GOT3 (cell line): ENCODE data around the gene IKZF3.
"Not testable (repeated sequence)": the region's sequence is repeated elsewhere in the genome, so short reads cannot be mapped to it uniquely, and the experiment has no call there.

Experiments
- DNase-seq: peaks from one replicate; lab custom pipeline; 2025; ENCODE audit warnings: mixed read lengths; lab: John Stamatoyannopoulos, UW

The IKZF3 gene

DNA sequence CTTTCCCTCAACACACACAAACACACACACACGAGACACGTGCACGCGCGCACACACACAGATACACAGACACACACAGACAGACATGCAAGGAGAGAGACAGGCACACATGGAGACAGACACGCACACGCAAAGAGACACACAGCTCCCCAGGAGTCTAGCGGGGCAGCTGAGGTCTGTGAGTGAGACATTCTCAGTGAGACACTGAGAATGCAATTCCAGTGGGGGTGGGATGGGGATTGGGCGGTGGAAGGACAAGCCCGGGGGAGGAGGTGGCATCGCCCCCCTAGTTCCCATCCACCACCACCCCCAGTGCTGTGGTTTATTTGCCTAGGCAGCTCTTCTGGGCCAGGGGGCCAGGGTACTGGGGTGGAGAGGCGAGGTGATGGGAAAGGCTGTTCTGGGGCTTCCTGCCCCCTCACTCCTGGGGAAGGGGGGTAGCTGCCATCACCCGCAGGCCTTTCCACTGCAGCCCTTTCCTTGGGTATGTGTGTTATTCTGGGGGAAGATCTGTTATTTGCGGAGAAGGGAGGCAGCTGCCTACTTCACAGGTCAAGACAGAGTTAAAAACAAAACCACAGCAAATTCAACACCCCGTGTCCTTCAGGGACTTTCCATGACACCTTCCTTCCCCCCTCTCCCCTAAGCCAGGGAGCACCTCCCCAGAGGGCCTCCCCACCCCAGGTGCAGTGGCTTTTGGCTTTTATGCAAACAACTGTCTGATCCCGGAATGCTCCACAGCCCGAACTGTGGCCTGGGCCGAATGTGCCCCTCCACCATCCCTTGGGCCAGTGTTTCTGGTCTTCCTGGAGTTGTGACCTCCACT lies 108.3 kb downstream of the IKZF3 start:
- DNase-seq: no peak

DNA sequence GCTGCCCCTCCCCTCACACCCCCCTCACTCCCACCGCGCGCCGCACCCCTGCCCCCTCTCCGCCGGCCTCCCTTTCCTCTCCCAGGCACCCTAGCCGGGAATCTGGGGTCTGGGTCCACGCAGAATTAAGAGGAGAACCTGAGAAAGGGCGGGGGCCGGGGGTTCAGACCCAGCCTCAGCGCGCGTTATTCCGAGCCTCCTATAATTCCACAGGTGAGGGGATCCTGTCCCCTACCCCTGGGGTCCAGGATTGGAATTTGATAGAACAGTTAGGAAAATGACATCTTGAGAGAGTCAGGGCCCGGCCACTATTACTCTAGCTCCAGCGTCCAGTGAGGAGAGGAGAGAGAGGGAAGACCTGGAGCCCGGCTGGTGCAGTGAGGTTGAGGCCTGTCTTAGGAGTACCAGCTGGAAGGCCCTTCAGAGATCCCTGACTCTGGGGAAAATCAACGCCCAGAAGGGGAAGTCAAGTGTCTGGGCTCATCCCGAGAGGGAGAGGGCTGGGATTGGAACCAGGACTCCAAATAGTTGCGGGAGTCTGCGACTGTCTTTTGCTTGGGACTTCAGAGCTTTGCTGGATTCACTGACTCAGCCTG lies 109.1 kb downstream of the IKZF3 start:
- no peak for DNase-seq

DNA sequence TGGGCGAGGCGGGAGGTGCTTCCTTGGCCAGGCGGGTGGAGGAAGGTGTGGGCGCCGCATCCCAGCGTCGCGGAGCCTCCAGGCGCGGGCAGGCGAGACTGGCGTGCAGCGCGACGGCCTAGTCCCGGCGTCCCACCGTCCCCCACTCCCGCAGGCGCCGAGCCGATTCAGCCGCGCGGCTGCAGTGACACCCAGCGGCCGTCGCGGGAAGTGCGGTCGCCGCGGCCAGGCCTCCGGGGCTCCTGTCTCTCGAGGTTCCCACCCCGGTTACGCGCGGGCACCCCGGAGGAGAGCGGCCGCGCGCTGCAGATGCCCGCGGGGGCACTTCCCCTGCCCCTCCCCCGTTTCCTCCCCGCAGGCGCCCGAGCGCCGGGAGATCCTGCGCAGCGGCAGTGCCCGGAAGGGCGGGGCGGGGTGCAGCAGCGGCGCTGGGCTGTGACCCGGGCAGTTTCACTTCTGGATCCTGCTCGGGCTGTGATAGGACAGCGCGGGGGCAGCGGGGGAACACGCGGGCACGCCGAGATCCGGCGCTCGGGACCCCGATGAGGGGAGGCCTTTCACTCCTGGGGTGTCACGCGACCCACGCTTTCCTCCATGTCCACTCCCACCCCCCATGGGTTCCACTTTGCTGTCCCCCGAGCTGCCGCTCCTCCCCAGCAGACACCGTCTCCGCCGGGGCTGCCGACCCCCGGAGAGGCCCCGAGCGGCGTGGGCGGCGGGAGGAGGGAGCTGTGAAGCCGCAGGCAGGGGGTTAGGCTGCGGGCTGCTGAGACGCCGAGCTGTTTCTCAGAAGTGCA lies 109.8 kb downstream of the IKZF3 start:
- peak; percentile 79 for DNase-seq

DNA sequence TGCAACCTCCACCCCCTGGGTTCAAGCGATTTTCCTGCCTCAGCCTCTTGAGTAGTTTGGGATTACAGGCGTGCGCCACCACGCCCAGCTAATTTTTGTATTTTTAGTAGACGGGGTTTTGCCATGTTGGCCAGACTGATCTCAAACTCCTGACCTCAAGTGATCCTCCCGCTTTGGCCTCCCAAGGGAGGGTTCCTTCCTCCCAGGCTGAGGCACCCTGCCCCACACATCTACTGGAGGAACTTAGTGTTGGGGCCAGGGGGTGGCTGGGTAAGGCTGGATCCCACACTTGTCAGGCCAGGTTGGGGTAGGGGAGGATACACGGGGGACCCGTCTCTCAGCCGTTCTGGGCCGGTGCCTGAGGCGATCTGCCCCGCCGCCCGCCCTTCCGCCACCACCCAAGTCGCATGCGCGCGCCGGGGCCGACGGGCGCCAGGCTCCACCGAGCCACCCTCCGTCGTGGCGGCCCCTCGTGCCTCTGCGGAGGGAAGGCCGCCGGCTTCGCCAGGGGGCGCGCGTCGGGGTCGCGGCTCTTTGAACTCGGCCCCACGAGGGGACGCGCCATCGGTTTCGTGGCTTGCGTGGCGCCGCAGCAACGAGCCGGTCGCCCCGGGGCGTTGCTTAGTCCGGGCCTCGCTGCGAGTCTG lies 110.5 kb downstream of the IKZF3 start:
- DNase-seq: no peak

DNA sequence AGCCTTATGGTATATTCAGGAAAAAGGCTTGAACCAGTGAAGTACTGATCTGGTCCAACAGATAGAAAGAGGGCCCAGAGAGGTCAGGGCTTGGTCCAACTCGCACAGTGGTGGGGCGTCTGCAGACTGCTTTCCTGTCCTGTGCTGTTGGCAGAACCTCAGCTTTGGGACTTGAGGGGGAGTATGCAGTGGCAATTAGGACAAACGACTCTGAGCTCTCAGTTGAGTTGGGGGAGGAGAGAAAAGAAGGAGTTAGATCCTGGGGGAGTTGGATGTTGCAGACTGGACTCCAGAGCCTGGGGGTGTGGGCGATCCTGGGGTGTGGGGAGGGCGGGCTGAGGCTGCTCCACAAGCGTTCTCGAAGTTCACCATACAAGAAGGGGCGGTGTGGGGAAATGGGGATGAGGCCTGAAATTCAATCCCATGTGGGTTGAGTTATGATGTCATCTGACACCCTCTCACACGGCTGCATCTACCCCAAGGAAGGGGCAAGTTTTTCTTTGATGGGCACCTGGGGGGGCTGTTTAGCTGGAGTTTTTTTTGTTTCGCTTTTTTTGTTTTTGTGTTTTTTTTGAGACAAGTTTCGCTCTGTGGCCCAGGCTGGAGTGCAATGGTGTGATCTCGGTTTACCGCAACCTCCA lies 111.8 kb downstream of the IKZF3 start:
- no peak for DNase-seq

- DNase-seq: no peak
Measured at GRCh38 chr17:39751637-39752036, 112.5 kb downstream of the IKZF3 start.

GRCh38 chr17:39751016-39751543 lies 113.0 kb downstream of the IKZF3 start:
- no peak for DNase-seq

- DNase-seq: no peak
Measured at GRCh38 chr17:39750131-39751015, 113.7 kb downstream of the IKZF3 start.

DNA sequence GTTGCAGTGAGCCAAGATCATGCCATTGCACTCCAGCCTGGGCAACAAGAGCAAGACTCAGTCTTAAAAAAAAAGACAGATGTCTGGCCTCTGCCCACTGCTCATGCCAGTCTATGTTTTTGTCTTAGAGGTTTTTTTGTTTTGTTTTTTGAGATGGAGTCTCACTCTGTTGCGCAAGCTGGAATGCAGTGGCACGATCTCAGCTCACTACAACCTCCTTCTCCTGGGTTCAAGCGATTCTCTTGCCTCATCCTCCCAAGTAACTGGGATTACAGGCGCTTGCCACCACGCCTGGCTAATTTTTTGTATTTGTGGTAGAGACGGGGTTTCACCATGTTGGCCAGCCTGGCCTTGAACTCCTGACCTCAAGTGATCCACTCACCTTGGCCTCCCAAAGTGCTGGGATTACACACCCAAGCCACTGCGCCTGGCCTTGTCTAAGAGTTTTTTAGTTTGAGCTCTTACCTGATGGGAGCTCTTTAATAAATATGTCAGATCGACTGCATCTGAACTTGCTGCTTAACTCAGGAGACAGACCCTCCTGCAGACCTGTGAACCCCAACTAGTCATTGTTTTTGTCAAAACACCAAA lies 115.6 kb downstream of the IKZF3 start:
- DNase-seq: not testable (repeated sequence)

DNA sequence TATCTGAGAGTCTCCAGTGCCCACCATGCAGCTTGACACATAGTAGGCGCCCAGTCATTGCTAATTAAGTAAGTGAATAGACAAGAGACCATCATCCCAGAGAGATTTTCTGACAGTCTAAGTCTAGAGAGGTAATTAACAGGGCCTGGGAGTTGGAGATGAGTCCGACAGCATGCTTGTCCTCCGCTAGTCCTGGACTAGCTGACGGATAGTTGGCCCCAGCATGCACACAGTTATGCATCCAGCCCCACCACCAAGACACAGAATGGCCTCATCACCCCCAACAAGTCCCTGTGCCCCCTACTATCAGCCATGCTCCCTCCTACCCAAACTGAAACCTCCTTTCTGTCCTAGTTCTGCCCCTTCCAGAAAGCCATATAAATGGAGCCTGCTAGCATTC lies 116.4 kb downstream of the IKZF3 start:
- DNase-seq: no peak

- no peak for DNase-seq
Measured at GRCh38 chr17:39746145-39746461, 118.0 kb downstream of the IKZF3 start.

DNA sequence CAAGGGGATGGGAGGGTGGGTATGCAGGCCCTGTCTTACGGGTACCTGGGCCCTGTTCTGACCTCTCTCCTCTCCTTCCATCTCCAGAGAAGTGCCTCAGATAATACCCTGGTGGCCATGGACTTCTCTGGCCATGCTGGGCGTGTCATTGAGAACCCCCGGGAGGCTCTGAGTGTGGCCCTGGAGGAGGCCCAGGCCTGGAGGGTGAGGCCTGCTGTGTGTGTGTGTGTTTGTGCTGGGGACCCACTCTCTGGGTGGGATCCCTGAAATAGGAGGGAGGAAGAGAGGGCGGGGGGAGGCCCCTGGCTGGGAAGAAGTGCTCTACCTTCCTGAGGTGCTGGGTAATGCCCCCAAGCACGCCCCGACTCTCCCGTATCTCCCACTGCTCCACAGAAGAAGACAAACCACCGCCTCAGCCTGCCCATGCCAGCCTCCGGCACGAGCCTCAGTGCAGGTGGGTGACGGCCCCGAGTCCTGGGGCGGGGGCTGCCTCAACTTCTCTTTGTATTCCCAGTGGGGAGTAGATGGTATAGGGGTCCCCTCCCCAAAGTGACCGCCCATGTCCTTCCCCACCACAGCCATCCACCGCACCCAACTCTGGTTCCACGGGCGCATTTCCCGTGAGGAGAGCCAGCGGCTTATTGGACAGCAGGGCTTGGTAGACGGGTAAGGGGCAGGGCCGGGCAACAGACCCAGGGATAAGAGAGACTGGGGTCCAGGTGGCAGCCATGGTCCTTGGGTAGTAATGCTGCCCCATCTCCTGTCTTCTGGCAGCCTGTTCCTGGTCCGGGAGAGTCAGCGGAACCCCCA lies 118.6 kb downstream of the IKZF3 start:
- no peak for DNase-seq

DNA sequence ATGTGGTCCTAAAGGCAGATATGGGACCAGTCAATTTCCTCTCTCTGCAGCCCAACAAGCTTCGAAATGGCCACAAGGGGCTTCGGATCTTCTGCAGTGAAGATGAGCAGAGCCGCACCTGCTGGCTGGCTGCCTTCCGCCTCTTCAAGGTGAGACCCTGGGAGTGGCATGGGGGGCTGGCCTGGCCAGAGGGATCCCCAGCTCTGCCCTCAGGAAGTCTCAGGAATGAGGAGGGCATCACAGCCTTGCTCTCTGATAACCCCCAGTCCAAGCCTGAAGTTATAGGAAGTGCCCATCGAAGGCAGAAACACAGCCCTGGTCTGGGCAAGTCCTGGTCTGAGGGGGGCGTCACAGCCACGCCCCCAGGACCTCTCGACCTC lies 119.3 kb downstream of the IKZF3 start:
- DNase-seq: no peak

- no peak for DNase-seq
Measured at GRCh38 chr17:39744075-39744835, 119.9 kb downstream of the IKZF3 start.

GRCh38 chr17:39742856-39743436 lies 121.2 kb downstream of the IKZF3 start:
- DNase-seq: no peak

- no peak for DNase-seq
Measured at GRCh38 chr17:39742126-39742855, 121.8 kb downstream of the IKZF3 start.

GRCh38 chr17:39740357-39741111 lies 123.6 kb downstream of the IKZF3 start:
- no peak for DNase-seq
